Spleen (tissue), 7 donors: Measurements from ENCODE around the gene TMEM139.

Experiments
- POLR2AphosphoS5 ChIP-seq, 3 donors: sonication (generic); formaldehyde crosslinking; IDR thresholded peaks; one replicate each; pipeline ENCODE4 v1.5.1; 2017; ENCODE audit warnings: antibody characterized with exemption in 3 of 3
- TF ChIP-seq, protein P1 (sequence below), 11 experiments: fragments of 200-600 bp in 7 of 11; fragments of 450-650 bp in 4 of 11; sonication (generic) in 4 of 11; IDR thresholded peaks in 8 of 11; conservative IDR thresholded peaks in 3 of 11; 1 replicate in 7 of 11; 2 replicates in 4 of 11; pipeline versions ENCODE4 v1.4.0 to v1.8.0; 2016 to 2021; ENCODE audit warnings: antibody characterized with exemption in 11 of 11, inconsistent platforms in 4 of 11, mild to moderate bottlenecking in 1 of 11
- donor health status: DM: no; HTN: no; CAD: no; lungs with moderate emphysema.
- donor health status: DM: no; HTN: no; CAD: no.
- donor health status: DM: no; HTN: no; CAD: no.

- TF ChIP-seq, protein P1, sequence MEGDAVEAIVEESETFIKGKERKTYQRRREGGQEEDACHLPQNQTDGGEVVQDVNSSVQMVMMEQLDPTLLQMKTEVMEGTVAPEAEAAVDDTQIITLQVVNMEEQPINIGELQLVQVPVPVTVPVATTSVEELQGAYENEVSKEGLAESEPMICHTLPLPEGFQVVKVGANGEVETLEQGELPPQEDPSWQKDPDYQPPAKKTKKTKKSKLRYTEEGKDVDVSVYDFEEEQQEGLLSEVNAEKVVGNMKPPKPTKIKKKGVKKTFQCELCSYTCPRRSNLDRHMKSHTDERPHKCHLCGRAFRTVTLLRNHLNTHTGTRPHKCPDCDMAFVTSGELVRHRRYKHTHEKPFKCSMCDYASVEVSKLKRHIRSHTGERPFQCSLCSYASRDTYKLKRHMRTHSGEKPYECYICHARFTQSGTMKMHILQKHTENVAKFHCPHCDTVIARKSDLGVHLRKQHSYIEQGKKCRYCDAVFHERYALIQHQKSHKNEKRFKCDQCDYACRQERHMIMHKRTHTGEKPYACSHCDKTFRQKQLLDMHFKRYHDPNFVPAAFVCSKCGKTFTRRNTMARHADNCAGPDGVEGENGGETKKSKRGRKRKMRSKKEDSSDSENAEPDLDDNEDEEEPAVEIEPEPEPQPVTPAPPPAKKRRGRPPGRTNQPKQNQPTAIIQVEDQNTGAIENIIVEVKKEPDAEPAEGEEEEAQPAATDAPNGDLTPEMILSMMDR (IDR thresholded peaks at IDR 0.05 in 8 of 11, conservative IDR thresholded peaks at IDR 0.05 in 3 of 11): no peak
- no peak for TF ChIP-seq POLR2AphosphoS5 (IDR thresholded peaks at IDR 0.05)
Observed at GRCh38 chr7:143280566-143280965, 4.2 kb upstream of the TMEM139 start.
